Breast epithelium (tissue), 3 donors: ENCODE measurements around the gene PKM.

ENCODE experiments used
- POLR2A ChIP-seq: fragments of 450-650 bp; IDR thresholded peaks from one replicate; pipeline ENCODE4 v1.6.1; 2016; ENCODE audit warnings: antibody characterized with exemption, mild to moderate bottlenecking, moderate library complexity
- TF ChIP-seq, protein P1 (sequence below), 3 donors: fragments of 450-650 bp; IDR thresholded peaks; one replicate each; pipeline ENCODE4 v1.5.1; 2016 to 2017; ENCODE audit warnings: antibody characterized with exemption in 3 of 3, mild to moderate bottlenecking in 3 of 3, moderate library complexity in 3 of 3

DNA sequence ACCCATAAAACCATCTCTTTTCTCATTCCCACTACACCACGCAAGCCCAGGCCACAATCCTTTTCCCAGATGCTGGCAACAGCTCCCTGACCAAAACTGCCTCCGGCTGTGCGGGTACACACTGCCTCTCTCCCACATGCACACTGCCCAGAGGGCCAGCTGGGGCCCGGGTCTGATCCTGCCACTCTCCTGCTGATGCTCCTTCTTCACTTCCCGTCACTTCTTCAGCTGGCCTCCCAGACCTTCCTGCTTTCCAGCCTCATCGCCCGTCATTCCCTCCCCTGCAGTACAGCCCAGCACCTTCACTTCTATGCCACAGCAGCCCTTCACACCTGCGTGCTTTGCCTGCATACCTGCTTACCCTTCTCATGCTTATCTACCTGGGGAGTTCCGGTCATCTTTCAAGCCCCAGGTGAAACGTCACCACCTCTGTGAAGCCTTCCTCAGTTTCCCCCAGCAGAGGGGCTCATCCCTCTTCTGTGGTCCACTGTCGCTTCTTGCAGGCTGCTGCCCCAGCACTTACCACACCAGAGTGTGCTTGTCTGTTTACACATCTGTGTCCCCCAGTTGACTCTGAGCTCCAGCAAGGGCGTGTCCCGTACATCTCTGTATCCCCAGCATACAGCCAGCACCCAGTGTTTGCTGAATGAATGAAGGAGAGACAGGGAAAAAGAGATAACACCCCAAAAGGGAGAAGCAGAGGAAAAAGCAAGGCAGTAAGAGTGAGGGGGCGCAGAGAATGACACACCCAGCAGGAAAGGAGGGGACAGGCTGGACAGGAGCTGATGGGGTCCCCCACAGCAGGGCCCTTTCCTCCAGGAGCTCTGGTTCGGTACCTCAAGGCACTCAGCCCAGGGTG is 55.6 kb downstream of the PKM start:
- TF ChIP-seq, protein P1, sequence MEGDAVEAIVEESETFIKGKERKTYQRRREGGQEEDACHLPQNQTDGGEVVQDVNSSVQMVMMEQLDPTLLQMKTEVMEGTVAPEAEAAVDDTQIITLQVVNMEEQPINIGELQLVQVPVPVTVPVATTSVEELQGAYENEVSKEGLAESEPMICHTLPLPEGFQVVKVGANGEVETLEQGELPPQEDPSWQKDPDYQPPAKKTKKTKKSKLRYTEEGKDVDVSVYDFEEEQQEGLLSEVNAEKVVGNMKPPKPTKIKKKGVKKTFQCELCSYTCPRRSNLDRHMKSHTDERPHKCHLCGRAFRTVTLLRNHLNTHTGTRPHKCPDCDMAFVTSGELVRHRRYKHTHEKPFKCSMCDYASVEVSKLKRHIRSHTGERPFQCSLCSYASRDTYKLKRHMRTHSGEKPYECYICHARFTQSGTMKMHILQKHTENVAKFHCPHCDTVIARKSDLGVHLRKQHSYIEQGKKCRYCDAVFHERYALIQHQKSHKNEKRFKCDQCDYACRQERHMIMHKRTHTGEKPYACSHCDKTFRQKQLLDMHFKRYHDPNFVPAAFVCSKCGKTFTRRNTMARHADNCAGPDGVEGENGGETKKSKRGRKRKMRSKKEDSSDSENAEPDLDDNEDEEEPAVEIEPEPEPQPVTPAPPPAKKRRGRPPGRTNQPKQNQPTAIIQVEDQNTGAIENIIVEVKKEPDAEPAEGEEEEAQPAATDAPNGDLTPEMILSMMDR (IDR thresholded peaks at IDR 0.05), result no peak
- TF ChIP-seq POLR2A, result no peak
